ENCODE measurements around the gene LCP2.

The LCP2 gene

DNA sequence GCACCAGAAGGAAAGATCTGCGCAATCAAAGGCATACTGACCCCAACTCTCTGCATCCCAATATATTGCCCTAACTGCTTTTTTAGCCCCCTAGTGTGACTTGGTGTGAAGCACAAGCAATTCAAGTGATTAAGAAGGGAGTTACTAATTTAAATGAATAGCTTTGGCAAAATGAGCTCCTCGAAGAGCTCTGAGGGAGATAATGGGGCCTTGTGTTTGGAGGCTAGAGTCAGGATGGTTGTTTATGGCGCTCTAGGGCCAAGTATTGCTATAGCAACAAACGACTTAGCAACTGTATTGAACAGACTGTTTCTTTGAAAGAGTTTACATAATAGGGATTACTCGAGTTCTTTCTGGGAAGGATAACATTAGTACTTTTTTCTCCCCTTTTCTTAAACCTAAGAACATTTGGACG, 76.2 kb downstream of the LCP2 start:
- no peak overlapping the region for H3K4me3 ChIP-seq (ENCODE audit: low read depth, low read length)
- TF ChIP-seq, protein P1, sequence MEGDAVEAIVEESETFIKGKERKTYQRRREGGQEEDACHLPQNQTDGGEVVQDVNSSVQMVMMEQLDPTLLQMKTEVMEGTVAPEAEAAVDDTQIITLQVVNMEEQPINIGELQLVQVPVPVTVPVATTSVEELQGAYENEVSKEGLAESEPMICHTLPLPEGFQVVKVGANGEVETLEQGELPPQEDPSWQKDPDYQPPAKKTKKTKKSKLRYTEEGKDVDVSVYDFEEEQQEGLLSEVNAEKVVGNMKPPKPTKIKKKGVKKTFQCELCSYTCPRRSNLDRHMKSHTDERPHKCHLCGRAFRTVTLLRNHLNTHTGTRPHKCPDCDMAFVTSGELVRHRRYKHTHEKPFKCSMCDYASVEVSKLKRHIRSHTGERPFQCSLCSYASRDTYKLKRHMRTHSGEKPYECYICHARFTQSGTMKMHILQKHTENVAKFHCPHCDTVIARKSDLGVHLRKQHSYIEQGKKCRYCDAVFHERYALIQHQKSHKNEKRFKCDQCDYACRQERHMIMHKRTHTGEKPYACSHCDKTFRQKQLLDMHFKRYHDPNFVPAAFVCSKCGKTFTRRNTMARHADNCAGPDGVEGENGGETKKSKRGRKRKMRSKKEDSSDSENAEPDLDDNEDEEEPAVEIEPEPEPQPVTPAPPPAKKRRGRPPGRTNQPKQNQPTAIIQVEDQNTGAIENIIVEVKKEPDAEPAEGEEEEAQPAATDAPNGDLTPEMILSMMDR (IDR thresholded peaks at IDR 0.05; ENCODE audit: borderline replicate concordance, insufficient read depth, low read depth, low read length): no peak

DNA sequence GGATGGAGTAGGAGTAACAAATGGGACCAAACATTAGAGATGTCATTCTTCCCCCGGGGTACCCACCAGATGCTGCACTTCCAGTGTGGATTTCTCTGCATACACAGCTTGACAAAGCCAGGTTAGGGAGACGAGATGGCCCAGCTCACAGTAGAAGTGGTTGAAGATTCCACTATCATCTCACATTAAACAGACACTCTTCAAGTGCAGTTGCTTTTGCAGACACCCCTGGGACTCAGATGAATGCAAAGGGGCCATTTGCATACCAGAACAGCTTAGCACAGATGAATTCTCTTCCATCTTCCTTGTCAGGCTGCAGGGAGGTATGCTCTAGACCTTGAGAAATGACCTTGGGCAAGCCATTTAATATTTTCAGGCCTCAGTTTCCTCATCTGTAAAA, 77.4 kb downstream of the LCP2 start:
- TF ChIP-seq, protein P1 (IDR thresholded peaks at IDR 0.05; ENCODE audit: borderline replicate concordance, insufficient read depth, low read depth, low read length): no peak

DNA sequence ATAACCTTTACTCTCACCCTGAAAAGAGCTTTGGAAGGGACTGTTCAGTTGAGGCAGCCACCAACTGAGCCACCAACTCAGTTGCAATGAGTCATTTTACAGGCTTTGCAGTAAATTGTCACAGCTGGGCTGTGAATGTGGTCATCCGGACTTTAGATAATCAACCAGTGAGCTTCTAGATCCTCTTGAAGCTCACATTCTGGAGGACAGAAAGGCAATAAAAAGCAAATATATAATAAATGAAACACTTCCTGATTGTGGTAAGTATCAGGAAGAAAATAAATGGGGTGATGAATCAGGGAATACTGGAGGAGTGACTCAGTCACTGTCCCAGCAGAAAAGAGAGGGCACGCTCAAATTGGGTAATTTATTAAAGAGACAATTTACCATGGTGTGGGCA, 78.0 kb downstream of the LCP2 start:
- TF ChIP-seq, protein P1 (IDR thresholded peaks at IDR 0.05; ENCODE audit: borderline replicate concordance, insufficient read depth, low read depth, low read length): no peak

More for the DNA sequence above, 77.4 kb downstream of the LCP2 start:
- no peak overlapping the region for H3K4me3 ChIP-seq (ENCODE audit: low read depth, low read length)

DNA sequence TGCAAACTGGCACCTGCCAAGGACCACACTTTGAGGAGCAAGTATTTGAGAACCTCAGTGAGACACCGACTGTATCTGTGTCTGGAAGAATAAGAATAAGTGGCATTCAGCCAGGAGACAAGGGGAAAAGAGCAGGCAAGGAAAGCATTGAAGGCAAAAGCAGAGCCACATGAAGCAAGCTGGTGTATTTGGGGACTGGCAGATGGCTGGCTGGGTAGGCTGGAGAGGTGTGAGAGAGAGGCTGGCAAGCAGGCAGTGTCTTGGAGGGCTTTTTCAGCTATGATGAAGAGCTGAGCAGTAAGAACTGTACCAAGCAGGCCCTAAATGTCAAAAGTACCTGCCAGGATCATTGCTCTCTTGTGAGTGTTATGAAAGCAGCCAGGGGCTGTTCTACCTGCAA, 78.9 kb downstream of the LCP2 start:
- TF ChIP-seq, protein P1 (IDR thresholded peaks at IDR 0.05; ENCODE audit: borderline replicate concordance, insufficient read depth, low read depth, low read length): no peak
- no peak overlapping the region for H3K4me3 ChIP-seq (ENCODE audit: low read depth, low read length)

More for the DNA sequence above, 78.0 kb downstream of the LCP2 start:
- no peak overlapping the region for H3K4me3 ChIP-seq (ENCODE audit: low read depth, low read length)

DNA sequence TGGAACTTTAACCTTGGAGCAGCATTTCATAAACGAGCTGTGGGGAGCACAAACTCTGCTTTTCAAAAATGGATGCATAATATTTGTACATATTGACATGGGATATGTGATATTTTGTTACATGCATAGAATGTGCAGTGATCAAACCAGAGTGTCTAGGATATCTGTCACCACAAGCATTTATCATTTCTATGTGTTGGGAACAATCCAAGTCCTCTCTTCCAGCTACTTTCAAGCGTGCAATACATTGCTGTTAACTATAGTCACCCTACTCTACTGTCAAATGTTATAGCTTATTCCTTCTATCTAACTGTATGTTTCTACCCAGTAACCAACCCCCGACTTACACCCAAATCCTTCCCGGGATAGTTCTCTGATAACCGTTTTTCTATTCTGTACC, 79.7 kb downstream of the LCP2 start:
- TF ChIP-seq, protein P1 (IDR thresholded peaks at IDR 0.05; ENCODE audit: borderline replicate concordance, insufficient read depth, low read depth, low read length): no peak
- no peak overlapping the region for H3K4me3 ChIP-seq (ENCODE audit: low read depth, low read length)

DNA sequence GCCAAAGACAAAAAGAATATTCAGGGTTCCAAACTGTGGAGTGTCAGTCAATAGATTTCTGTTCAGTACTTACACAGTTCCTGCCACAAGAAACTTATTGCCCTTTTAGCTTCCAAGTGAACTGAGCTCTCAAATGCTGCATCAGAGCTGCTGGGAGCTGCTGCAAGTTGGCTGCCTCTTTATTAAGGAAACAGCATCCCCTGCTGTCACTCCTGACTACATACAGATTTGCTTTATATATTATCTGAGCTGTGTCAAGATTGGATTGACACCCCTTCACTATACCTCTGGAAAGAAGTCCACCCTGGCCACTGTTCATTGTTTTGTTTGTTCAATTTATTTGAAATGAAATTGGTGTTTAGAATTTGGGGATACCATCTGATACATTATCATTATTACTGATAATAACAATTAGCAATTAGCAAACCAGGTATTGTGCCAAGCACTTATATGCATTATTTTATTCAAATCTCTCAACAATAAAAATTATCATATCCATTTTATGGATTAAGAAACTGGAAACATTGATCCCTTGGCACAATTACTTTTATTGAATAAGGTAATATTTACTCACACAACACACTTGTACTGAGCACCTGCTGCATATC, 81.2 kb downstream of the LCP2 start:
- TF ChIP-seq, protein P1 (IDR thresholded peaks at IDR 0.05; ENCODE audit: borderline replicate concordance, insufficient read depth, low read depth, low read length): peak; percentile 60

DNA sequence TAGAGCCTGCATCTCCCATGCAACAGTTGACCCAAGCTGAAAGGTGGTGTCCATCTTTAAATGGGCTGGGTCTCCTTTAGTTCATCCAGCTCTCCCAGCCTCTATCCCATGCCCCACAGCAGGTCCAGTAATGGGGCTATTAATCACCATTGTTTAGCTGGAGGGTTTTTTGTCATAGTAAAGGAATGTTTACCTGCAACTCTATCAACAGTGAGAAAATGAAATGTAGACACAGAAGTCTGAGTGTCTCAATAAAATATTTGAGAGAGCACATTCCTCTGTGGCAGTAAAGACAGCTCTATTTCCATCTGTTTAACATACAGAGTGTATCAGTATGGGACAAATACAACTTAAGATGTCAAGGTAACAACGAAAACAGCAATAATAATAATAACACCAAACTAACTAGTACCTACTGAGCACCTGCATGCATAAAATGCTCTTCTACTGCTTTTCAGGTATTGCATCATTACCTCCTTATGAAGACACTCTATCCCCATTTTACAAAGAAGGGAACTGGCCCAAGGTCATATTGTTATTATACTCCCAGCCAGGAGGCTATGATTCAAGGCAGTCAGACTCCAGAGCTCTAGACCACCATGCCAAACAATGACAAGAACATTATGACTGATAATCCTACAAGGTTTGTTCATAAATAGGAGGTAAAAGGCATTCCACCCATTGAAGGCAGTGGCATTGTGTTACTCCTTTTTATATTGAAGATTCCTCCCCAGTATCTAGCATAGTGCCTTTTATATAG, 85.8 kb downstream of the LCP2 start:
- no peak overlapping the region for H3K4me3 ChIP-seq (ENCODE audit: low read depth, low read length)
- TF ChIP-seq, protein P1 (IDR thresholded peaks at IDR 0.05; ENCODE audit: borderline replicate concordance, insufficient read depth, low read depth, low read length): no peak

More for the DNA sequence above, 81.2 kb downstream of the LCP2 start:
- no peak overlapping the region for H3K4me3 ChIP-seq (ENCODE audit: low read depth, low read length)
